NCI-H1092 treated with DMSO at 0.1 percent for 48 hours (cell line): ENCODE measurements around the gene NHS.

ENCODE experiments used
- DNase-seq: peaks from one replicate; lab custom pipeline; 2025; lab: John Stamatoyannopoulos, UW

The NHS gene

DNA sequence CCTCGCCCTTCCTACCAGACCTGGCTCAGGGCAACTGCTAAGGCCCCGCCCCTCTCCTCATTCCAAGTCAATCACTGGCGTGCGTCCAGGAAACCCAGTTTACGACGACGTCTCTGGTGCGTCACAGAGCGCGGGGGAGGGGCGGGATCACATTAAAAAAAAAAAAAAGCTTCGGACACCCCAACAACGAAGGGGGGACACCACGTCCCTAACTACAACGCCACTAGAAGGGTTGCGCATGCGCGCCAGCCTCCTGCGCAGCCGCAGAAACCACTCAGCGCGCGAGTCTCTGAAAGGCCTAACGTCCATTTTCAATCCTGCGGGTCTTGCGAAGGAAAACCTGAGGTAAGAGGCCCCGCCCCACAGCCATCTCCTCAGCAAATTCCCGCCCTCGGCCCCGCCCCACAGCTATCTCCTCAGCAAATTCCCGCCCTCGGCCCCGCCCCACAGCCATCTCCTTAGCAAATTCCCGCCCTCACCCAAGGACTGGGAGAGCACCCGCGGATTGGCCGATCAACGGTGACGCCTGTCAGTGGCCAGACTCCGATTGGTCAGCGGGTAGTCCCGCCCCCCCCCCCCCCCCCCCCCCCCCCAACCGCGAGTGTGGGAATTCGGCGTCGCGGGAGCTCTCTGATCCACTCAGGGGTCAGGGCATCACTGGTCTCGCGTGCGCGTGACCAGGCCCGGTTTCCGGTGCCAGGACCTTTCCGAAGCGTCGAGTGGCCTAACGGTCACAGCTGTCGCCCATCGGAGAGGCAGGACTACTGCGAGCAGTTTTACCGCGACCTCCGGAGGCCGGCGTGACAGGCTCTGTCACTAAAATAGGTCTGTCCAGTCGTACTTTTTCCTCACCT lies 362.1 kb downstream of the NHS start, which contains the start of gene SCML1:
SCML1 (plus strand) TSS at position 638 of the 854 bp plus-strand sequence. CDS start 6,694 bp downstream, outside the sequence.
- peak; percentile 98 for DNase-seq

GRCh38 chrX:17737710-17737985 lies 362.6 kb downstream of the NHS start:
- DNase-seq = no peak

DNA sequence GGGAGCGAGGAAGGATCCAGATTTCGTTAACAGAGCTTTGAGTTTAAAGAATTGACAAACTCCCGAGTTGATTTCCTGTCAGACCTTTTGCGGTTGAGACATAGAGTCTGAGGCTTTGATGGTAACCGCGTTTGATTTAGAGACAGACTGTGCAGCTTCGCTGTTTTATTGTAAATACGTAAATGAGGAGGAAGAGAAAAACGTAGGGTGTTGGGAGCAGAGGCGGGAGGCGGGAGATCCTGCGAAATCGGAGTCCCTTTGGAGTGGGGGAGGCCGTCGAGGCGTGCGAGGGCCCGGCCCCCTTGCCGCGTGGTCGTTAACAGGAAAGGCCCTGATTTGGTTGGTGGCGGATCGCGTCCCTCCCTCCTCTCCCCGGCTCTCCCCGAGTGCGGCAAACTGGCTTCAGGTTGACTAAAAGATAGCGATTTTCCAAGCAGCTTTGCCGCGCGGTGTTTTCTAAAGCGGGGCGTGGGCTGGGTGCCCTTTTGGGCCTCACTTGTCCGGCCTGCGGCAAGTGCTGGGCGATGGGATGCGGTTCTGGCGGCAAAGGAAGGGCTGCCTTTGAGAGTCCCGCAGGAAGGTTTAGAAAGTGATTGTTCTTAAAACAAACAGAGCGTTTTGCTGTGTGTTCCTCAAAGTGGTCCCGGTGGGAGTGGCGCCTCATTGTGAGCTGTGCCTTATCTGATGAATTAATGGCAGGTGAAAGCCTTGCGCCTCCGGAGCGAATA lies 363.1 kb downstream of the NHS start:
- DNase-seq = peak; percentile 54

- no peak for DNase-seq
Measured at GRCh38 chrX:17738737-17739535, 363.9 kb downstream of the NHS start.

DNA sequence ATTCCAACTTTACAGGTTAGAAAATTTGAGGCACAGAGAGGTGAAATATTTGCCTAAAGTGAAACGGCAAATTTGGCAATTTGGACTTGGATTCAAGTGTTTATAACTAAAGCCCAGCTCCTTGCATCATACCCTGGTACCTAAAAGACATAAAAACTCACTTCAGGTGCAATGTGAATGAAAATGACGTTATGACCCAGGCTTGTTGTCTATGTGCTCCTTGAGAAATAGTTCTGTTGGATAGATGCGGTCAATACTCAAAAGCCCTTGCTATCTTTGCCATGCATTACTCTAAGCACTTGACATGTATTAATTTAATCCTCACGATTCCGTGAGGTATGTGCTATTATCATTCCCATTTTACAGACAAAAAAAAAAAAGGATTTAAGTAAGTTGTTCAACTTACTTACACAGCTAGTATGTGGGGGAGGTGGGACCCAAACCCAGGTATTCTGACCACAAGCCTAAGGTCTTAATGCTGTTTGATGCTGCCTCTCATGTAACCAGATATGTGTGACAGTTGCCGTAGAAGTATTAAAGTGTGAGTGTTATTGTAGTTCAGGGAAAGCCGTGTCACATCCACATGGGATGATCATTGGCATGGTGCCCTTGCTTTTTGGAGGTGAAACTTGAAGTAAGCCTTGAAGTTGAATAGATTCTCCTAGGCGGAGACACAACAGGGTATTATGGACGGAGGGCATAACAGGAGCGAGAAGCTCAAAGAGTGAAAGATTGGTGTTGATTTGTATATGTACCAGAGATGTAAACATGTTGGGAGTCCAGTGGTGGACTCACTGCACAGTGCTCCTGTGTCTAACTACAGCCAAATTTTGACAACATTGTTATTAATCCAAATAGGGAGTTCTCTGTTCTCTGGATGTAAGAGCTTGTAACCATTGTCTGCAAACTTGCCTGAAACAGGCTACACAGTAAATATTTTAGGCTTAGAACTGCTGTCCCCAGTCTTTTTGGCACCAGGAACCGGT lies 365.4 kb downstream of the NHS start:
- no peak for DNase-seq

DNA sequence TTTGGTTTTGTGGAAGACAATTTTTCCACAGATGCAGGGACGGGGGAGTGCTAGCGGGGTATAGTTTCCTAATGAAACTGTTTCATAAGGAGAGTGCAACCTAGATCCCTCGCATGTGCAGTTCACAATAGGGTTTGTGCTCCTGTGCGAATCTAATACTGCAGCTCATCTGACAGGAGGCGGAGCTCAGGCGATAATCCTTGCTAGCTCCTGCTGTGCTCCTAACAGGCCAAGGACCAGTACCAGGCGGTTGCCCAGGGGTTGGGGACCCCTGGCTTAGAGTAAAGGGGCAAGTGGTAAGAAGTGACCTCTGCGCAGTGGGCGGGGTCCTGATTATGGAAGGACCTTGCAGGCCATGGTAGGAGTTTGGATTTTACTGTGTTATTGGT lies 366.1 kb downstream of the NHS start:
- DNase-seq = no peak

DNA sequence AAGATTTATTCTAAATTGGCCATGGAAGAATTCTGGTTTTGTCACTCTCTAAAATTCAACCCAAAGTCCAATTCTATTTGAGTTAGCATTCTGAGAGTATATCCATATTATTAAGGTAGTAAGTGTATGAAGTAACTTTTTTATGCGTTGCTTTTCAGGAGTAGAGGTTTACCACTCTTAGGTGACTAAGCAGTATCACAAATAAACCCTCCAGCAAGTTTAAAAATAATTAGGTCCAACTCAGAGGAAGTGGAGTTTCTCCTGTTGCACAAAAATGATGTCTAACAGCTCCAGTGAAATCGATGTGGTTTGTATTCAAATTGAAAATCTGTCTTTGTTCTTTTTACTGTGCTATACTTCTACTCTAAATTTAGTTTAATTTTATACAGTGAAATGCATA lies 368.9 kb downstream of the NHS start:
- DNase-seq = no peak

DNA sequence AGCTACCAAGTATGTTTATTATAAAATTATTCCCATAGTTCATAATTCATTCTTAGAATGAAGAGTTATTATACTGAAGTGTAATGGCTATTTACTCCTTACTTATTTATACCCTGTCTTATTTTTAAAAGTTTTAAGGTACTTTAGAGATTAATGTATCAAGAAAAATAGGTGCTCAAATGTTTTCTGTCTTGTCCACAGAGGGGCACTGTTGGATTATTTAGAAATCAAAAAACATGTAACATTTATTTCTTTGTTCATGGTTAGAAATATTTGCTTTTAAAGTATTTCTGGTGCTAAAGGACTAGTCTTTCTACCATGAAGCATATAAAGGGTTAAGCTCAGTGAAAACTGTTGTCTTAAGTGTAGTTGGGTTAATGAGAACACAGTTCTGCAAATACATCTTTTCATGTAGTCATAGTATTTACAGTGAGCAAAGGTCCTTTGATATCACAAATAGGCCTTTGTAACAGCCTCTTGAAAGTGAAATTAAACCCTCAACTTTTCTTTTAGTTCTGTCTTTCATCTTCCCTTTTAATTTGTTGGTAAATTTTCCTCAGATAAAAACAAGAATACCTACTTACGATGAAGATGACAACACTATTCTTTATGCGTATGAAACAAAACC lies 370.0 kb downstream of the NHS start:
- DNase-seq = no peak

- DNase-seq = no peak
Measured at GRCh38 chrX:17747692-17748091, 372.7 kb downstream of the NHS start.

DNA sequence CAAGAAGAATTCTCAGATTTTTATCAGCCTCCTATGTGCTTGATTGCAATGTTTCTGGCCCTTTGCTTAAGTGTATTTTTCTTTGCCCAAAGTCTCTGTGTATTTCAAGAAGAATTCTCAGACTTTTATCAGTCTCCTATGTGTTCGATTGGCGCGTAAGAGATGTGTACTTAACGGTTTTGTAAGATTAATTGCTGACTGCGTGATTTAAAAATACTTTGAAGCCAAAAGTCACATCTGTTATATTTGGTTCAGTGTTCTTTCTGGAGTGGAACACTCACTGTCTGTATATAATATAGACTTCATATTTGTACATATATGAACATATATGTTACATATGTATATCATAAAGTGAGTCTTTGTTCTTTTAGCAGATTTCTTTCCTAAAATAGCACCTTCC lies 373.7 kb downstream of the NHS start:
- no peak for DNase-seq

GRCh38 chrX:17750436-17750835 lies 375.4 kb downstream of the NHS start:
- DNase-seq = no peak

GRCh38 chrX:17758382-17758781 lies 383.4 kb downstream of the NHS start:
- no peak for DNase-seq

- no peak for DNase-seq
Measured at GRCh38 chrX:17759990-17760389, 385.0 kb downstream of the NHS start.

GRCh38 chrX:17767734-17768133 lies 392.7 kb downstream of the NHS start:
- DNase-seq = no peak

DNA sequence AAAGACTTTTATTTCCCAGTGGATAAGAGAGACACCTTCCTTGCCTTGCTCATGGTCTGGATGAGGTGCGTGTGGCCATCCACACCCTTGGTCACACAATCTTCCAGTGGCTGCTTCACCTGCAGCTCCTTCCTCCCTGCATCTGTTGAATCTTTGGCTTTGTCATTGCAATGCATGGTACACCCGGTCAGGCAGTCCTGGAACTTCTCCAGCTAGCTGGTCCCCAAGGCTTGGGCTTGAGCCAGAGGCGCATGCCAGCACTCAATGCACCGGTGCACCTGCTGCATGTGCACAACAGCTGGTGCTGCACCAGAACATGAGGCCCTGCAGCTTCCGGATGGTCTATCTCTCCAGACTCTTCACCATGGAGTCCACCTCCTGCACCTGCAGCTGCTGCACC lies 394.0 kb downstream of the NHS start:
- no peak for DNase-seq

GRCh38 chrX:17769701-17770269 lies 394.8 kb downstream of the NHS start:
- no peak for DNase-seq

DNA sequence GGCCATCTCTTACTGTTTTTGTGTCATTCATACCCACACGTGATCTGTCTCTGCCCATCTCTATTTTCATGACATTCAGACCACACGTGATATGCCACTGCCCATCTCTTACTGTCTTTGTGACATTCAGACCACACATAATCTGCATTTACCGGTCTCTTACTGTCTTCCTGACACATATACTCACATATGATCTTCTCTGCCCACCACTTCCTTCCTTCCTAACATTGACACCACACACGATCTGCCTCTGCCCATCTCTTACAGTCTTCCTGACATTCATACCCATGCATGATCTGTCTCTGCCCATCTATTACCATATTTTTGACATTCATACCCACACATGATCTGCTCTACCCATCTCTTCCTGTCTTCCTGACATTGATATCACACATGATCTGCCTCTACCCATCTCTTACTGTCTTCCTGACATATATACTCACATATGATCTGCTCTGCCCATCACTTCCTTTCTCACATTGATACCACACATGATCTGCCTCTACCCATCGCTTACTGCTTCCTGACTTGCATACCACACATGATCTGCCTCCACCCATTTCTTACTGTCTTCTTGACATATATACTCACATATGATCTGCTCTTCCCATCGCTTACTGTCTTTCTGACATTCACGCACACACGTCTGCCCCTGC lies 398.3 kb downstream of the NHS start:
- DNase-seq = no peak

- DNase-seq = no peak
Measured at GRCh38 chrX:17774053-17774452, 399.1 kb downstream of the NHS start.

DNA sequence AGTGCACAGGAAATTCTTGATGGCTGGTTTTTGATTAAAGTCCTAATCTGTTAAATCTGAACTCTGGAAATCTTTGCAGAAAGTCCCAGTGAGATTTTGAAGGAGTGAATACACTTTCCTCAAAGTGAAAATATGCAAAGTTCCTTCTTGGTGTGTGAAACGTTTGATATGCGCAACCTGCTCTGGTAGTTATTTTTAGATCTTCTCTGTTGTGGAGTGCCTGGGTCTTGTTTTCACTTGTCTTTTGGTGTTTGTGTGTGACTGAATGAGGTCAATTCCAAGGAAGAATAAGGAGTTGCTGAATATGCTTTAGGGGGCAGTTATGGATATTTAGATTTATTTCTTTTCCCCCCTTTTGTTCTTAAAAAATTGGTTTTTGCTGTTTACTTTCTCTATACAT lies 404.0 kb downstream of the NHS start:
- no peak for DNase-seq

DNA sequence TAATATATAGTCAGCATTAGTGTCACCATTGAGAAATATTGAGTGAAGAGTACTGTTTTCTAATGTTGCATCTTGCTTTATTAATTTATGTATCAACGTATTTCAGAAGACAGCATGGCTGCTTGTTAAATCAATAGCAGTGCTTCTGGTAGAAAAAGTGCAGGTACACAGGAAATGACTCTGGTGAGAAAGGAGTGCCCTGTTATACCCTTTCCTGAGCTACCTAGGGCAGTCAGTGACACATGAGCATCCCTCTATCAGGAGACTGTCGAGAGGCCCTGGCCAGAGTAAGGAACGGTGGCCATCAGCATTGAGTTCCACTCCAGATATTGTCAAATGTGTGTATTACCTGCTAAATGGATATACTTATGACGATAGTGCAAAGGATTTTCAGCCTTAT lies 404.4 kb downstream of the NHS start:
- DNase-seq = no peak
